Osteocyte (in vitro differentiated cells): ENCODE results near the gene SLC23A3. TPM values are rescaled to one million over a fixed set of nuclear protein-coding genes. Genes with fewer than 3 reads are reported as not detected.

Experiments
- DNase-seq: peaks from one replicate; pipeline ENCODE4 v3.0.0; 2021; ENCODE audit warnings: mixed read lengths; ENCODE audit not compliant: unreplicated experiment; ENCODE audit errors: extremely low spot score
- H3K27ac Mint-ChIP-seq: one replicate; pipeline ENCODE4 v1.8.0; 2021; ENCODE audit warnings: mild to moderate bottlenecking, mixed read lengths; ENCODE audit not compliant: unreplicated experiment
- H3K27me3 Mint-ChIP-seq: one replicate; pipeline ENCODE4 v1.8.0; 2021; ENCODE audit warnings: mixed read lengths; ENCODE audit not compliant: unreplicated experiment
- H3K36me3 Mint-ChIP-seq: one replicate; pipeline ENCODE4 v1.8.0; 2021; ENCODE audit warnings: mixed read lengths; ENCODE audit not compliant: unreplicated experiment
- H3K4me1 Mint-ChIP-seq: one replicate; pipeline ENCODE4 v1.8.0; 2021; ENCODE audit warnings: mixed read lengths; ENCODE audit not compliant: unreplicated experiment
- H3K4me3 Mint-ChIP-seq: one replicate; pipeline ENCODE4 v1.8.0; 2021; ENCODE audit warnings: mild to moderate bottlenecking, moderate library complexity, mixed read lengths; ENCODE audit not compliant: unreplicated experiment
- H3K9me3 Mint-ChIP-seq: one replicate; pipeline ENCODE4 v1.8.0; 2021; ENCODE audit warnings: mixed read lengths; ENCODE audit not compliant: unreplicated experiment
- total RNA-seq: library from RNA; stranded (reverse); gene quantifications from 2 replicates; pipeline ENCODE4 v1.2.1, GENCODE V29; 2021
- TF ChIP-seq, protein P1 (sequence below): fragments of 200-600 bp; sonication (generic); IDR thresholded peaks from 2 replicates; pipeline ENCODE4 v1.5.0; 2021; ENCODE audit warnings: antibody characterized with exemption, mild to moderate bottlenecking, moderate library complexity

The SLC23A3 gene
- total RNA-seq, 1 donor from 2014 or later: 5.2 TPM

DNA sequence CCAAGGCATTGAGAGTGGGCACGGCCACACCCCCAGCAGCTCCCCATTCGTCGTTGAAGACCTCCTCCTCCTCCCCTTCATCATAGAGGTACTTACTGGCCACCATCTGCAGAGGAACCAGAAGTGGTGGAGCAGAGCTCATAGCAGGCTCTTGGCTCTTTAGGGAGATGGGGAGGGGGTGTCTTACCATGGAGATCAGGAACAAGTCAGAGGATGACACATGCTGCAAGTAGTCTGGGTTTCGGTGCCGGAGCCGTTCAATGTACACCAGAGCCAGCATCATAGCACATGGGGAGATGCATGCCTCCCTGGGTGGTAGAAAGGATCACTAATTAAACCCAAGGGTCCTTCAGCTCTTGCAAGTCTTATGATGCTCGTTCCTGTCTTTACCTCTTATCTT is 5.0 kb upstream of the SLC23A3 start:
- peak overlapping the region; percentile 3 for H3K4me3 Mint-ChIP-seq
- TF ChIP-seq, protein P1, sequence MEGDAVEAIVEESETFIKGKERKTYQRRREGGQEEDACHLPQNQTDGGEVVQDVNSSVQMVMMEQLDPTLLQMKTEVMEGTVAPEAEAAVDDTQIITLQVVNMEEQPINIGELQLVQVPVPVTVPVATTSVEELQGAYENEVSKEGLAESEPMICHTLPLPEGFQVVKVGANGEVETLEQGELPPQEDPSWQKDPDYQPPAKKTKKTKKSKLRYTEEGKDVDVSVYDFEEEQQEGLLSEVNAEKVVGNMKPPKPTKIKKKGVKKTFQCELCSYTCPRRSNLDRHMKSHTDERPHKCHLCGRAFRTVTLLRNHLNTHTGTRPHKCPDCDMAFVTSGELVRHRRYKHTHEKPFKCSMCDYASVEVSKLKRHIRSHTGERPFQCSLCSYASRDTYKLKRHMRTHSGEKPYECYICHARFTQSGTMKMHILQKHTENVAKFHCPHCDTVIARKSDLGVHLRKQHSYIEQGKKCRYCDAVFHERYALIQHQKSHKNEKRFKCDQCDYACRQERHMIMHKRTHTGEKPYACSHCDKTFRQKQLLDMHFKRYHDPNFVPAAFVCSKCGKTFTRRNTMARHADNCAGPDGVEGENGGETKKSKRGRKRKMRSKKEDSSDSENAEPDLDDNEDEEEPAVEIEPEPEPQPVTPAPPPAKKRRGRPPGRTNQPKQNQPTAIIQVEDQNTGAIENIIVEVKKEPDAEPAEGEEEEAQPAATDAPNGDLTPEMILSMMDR: no peak
- no peak for DNase-seq
- no peaks in the 10 kb centered on the region for H3K27me3 Mint-ChIP-seq
- H3K27ac Mint-ChIP-seq: no peak overlapping the region
- no peaks in the 10 kb centered on the region for H3K9me3 Mint-ChIP-seq
- peaks cover 32% of the 10 kb centered on the region for H3K4me1 Mint-ChIP-seq
- peaks cover 16% of the 10 kb centered on the region for H3K36me3 Mint-ChIP-seq

DNA sequence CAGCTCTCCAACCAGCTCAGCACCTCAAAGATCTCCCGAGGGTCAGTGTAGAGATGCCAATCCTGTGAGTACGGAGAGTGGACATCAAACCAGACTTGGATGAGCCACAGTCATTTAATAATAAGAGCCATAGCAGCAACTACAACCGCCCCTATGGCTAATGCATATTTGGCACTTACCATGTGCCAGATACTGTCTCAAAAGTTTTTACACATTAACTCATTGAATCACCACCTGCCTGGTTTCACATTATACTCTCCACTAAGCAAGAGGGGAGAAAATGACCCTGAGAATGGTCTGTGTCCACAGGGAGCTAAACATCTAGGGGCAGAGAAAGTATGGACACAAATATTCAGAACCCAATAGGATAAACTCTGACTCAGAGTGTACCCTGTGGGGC is 4.3 kb upstream of the SLC23A3 start:
- H3K9me3 Mint-ChIP-seq: no peaks in the 10 kb centered on the region

GRCh38 chr2:219173176-219173575 is 3.3 kb upstream of the SLC23A3 start:
- Mint-ChIP-seq H3K27ac (no peak overlapping the region), H3K4me3 (no peak overlapping the region), H3K36me3 (peaks cover 15% of the 10 kb centered on the region), H3K9me3 (no peaks in the 10 kb centered on the region), H3K4me1 (peaks cover 25% of the 10 kb centered on the region), H3K27me3 (no peaks in the 10 kb centered on the region)
- TF ChIP-seq, protein P1: no peak
- no peak for DNase-seq

More for the DNA sequence above, 4.3 kb upstream of the SLC23A3 start:
- peaks cover 29% of the 10 kb centered on the region for H3K4me1 Mint-ChIP-seq
- TF ChIP-seq, protein P1: no peak
- H3K36me3 Mint-ChIP-seq: peaks cover 15% of the 10 kb centered on the region
- no peak for DNase-seq
- H3K4me3 Mint-ChIP-seq: no peak overlapping the region
- no peaks in the 10 kb centered on the region for H3K27me3 Mint-ChIP-seq
- H3K27ac Mint-ChIP-seq: no peak overlapping the region

GRCh38 chr2:219172231-219173154 is 2.7 kb upstream of the SLC23A3 start:
- TF ChIP-seq, protein P1: no peak
- DNase-seq: no peak
- Mint-ChIP-seq H3K9me3 (no peaks in the 10 kb centered on the region), H3K4me3 (no peak overlapping the region), H3K4me1 (peaks cover 23% of the 10 kb centered on the region), H3K36me3 (peaks cover 15% of the 10 kb centered on the region), H3K27me3 (no peaks in the 10 kb centered on the region), H3K27ac (peak overlapping the region; percentile 77)

- peaks cover 19% of the 10 kb centered on the region for H3K4me1 Mint-ChIP-seq
- H3K27me3 Mint-ChIP-seq: no peaks in the 10 kb centered on the region
- no peak for DNase-seq
- no peaks in the 10 kb centered on the region for H3K9me3 Mint-ChIP-seq
- H3K4me3 Mint-ChIP-seq: no peak overlapping the region
- peaks cover 15% of the 10 kb centered on the region for H3K36me3 Mint-ChIP-seq
- TF ChIP-seq, protein P1: peak; percentile 78
- H3K27ac Mint-ChIP-seq: peak overlapping the region; percentile 77
Observed at GRCh38 chr2:219171231-219171651, 1.4 kb upstream of the SLC23A3 start.
